ENCODE results near the gene RPTOR. TPM values are rescaled to one million over a fixed set of nuclear protein-coding genes. Genes with fewer than 3 reads are reported as not detected.

RPTOR gene
- total RNA-seq, 1 donor from 2014 or later = 66.7 TPM

GRCh38 chr17:80859002-80859941 lies 314.6 kb downstream of the RPTOR start:
- intact Hi-C loops (cut with micrococcal nuclease) = no loop called here
- peak overlapping the region; percentile 96 for H3K27ac Mint-ChIP-seq
- peak overlapping the region; percentile 57 for H3K4me3 Mint-ChIP-seq
- DNase-seq (ENCODE audit: low spot score) = no peak
- H3K4me1 Mint-ChIP-seq (ENCODE audit: low read depth) = peaks cover 92% of the 10 kb centered on the region
- H3K9me3 Mint-ChIP-seq = peaks cover 12% of the 10 kb centered on the region
- no peaks in the 10 kb centered on the region for H3K27me3 Mint-ChIP-seq (ENCODE audit: insufficient read depth)
- H3K36me3 Mint-ChIP-seq (ENCODE audit: low read depth) = peaks cover 66% of the 10 kb centered on the region

- no peaks in the 10 kb centered on the region for H3K27me3 Mint-ChIP-seq (ENCODE audit: insufficient read depth)
- DNase-seq (ENCODE audit: low spot score) = no peak
- H3K36me3 Mint-ChIP-seq (ENCODE audit: low read depth) = peaks cover 67% of the 10 kb centered on the region
- peaks cover 91% of the 10 kb centered on the region for H3K4me1 Mint-ChIP-seq (ENCODE audit: low read depth)
- H3K9me3 Mint-ChIP-seq = peaks cover 15% of the 10 kb centered on the region
- peak overlapping the region; percentile 84 for H3K27ac Mint-ChIP-seq
- no peak overlapping the region for H3K4me3 Mint-ChIP-seq
- intact Hi-C loops (cut with micrococcal nuclease) = no loop called here
Measured at GRCh38 chr17:80860101-80860671, 315.5 kb downstream of the RPTOR start.

- Mint-ChIP-seq H3K27ac (peak overlapping the region; percentile 92), H3K9me3 (peaks cover 15% of the 10 kb centered on the region), H3K4me1 (ENCODE audit: low read depth) (peaks cover 90% of the 10 kb centered on the region), H3K4me3 (peak overlapping the region; percentile 65), H3K36me3 (ENCODE audit: low read depth) (peaks cover 65% of the 10 kb centered on the region), H3K27me3 (ENCODE audit: insufficient read depth) (no peaks in the 10 kb centered on the region)
- intact Hi-C loops (cut with micrococcal nuclease) = no loop called here
- no peak for DNase-seq (ENCODE audit: low spot score)
Measured at GRCh38 chr17:80860703-80861417, 316.2 kb downstream of the RPTOR start.

GRCh38 chr17:80861418-80861815 lies 316.8 kb downstream of the RPTOR start:
- H3K27me3 Mint-ChIP-seq (ENCODE audit: insufficient read depth) = no peaks in the 10 kb centered on the region
- peaks cover 88% of the 10 kb centered on the region for H3K4me1 Mint-ChIP-seq (ENCODE audit: low read depth)
- peaks cover 15% of the 10 kb centered on the region for H3K9me3 Mint-ChIP-seq
- peaks cover 63% of the 10 kb centered on the region for H3K36me3 Mint-ChIP-seq (ENCODE audit: low read depth)
- H3K27ac Mint-ChIP-seq = peak overlapping the region; percentile 92
- peak overlapping the region; percentile 65 for H3K4me3 Mint-ChIP-seq
- intact Hi-C loops (cut with micrococcal nuclease) = no loop called here
- DNase-seq (ENCODE audit: low spot score) = no peak

- peak overlapping the region; percentile 65 for H3K4me3 Mint-ChIP-seq
- H3K4me1 Mint-ChIP-seq (ENCODE audit: low read depth) = peaks cover 86% of the 10 kb centered on the region
- intact Hi-C loops (cut with micrococcal nuclease) = no loop called here
- H3K9me3 Mint-ChIP-seq = peaks cover 15% of the 10 kb centered on the region
- peak; percentile 52 for DNase-seq (ENCODE audit: low spot score)
- H3K27me3 Mint-ChIP-seq (ENCODE audit: insufficient read depth) = no peaks in the 10 kb centered on the region
- peaks cover 60% of the 10 kb centered on the region for H3K36me3 Mint-ChIP-seq (ENCODE audit: low read depth)
- peak overlapping the region; percentile 92 for H3K27ac Mint-ChIP-seq
Measured at GRCh38 chr17:80861892-80862291, 317.3 kb downstream of the RPTOR start.

GRCh38 chr17:80862481-80862961 lies 317.9 kb downstream of the RPTOR start:
- Mint-ChIP-seq H3K4me1 (ENCODE audit: low read depth) (peaks cover 85% of the 10 kb centered on the region), H3K4me3 (no peak overlapping the region), H3K27me3 (ENCODE audit: insufficient read depth) (no peaks in the 10 kb centered on the region), H3K27ac (peak overlapping the region; percentile 92), H3K36me3 (ENCODE audit: low read depth) (peaks cover 60% of the 10 kb centered on the region), H3K9me3 (peaks cover 15% of the 10 kb centered on the region)
- no peak for DNase-seq (ENCODE audit: low spot score)
- intact Hi-C loops (cut with micrococcal nuclease) = no loop called here

GRCh38 chr17:80862978-80863377 lies 318.3 kb downstream of the RPTOR start:
- H3K36me3 Mint-ChIP-seq (ENCODE audit: low read depth) = peaks cover 64% of the 10 kb centered on the region
- DNase-seq (ENCODE audit: low spot score) = no peak
- H3K9me3 Mint-ChIP-seq = peaks cover 15% of the 10 kb centered on the region
- H3K27me3 Mint-ChIP-seq (ENCODE audit: insufficient read depth) = no peaks in the 10 kb centered on the region
- H3K4me3 Mint-ChIP-seq = no peak overlapping the region
- H3K27ac Mint-ChIP-seq = peak overlapping the region; percentile 59
- H3K4me1 Mint-ChIP-seq (ENCODE audit: low read depth) = peaks cover 86% of the 10 kb centered on the region
- intact Hi-C loops (cut with micrococcal nuclease) = no loop called here

- no peaks in the 10 kb centered on the region for H3K27me3 Mint-ChIP-seq (ENCODE audit: insufficient read depth)
- no peak overlapping the region for H3K4me3 Mint-ChIP-seq
- peak overlapping the region; percentile 84 for H3K27ac Mint-ChIP-seq
- intact Hi-C loops (cut with micrococcal nuclease) = no loop called here
- no peak for DNase-seq (ENCODE audit: low spot score)
- H3K4me1 Mint-ChIP-seq (ENCODE audit: low read depth) = peaks cover 86% of the 10 kb centered on the region
- peaks cover 64% of the 10 kb centered on the region for H3K36me3 Mint-ChIP-seq (ENCODE audit: low read depth)
- peaks cover 15% of the 10 kb centered on the region for H3K9me3 Mint-ChIP-seq
Measured at GRCh38 chr17:80863626-80864025, 319.0 kb downstream of the RPTOR start.

GRCh38 chr17:80864751-80865150 lies 320.1 kb downstream of the RPTOR start:
- Mint-ChIP-seq H3K4me3 (no peak overlapping the region), H3K4me1 (ENCODE audit: low read depth) (peaks cover 86% of the 10 kb centered on the region), H3K9me3 (peaks cover 15% of the 10 kb centered on the region), H3K27ac (peak overlapping the region; percentile 20), H3K36me3 (ENCODE audit: low read depth) (peaks cover 63% of the 10 kb centered on the region), H3K27me3 (ENCODE audit: insufficient read depth) (no peaks in the 10 kb centered on the region)
- intact Hi-C loops (cut with micrococcal nuclease) = loop anchor here (5.0 kb wide), 1 partner anchor 118 kb away; no protein-coding TSS in a partner anchor
- no peak for DNase-seq (ENCODE audit: low spot score)

GRCh38 chr17:80866050-80866793 lies 321.6 kb downstream of the RPTOR start:
- Mint-ChIP-seq H3K4me3 (peak overlapping the region; percentile 48), H3K27ac (peak overlapping the region; percentile 84), H3K36me3 (ENCODE audit: low read depth) (peaks cover 60% of the 10 kb centered on the region), H3K4me1 (ENCODE audit: low read depth) (peaks cover 88% of the 10 kb centered on the region), H3K27me3 (ENCODE audit: insufficient read depth) (no peaks in the 10 kb centered on the region), H3K9me3 (peaks cover 15% of the 10 kb centered on the region)
- intact Hi-C loops (cut with micrococcal nuclease) = loop anchor here (1.0 to 5.0 kb wide), 5 partner anchors 25 to 116 kb away; no protein-coding TSS in a partner anchor
- DNase-seq (ENCODE audit: low spot score) = peak; percentile 62

- intact Hi-C loops (cut with micrococcal nuclease) = loop anchor here (1.0 to 5.0 kb wide), 2 partner anchors 9 to 114 kb away; no protein-coding TSS in a partner anchor
- Mint-ChIP-seq H3K27ac (peak overlapping the region; percentile 73), H3K4me1 (ENCODE audit: low read depth) (peaks cover 87% of the 10 kb centered on the region), H3K4me3 (no peak overlapping the region), H3K9me3 (peaks cover 13% of the 10 kb centered on the region), H3K36me3 (ENCODE audit: low read depth) (peaks cover 52% of the 10 kb centered on the region), H3K27me3 (ENCODE audit: insufficient read depth) (no peaks in the 10 kb centered on the region)
- no peak for DNase-seq (ENCODE audit: low spot score)
Measured at GRCh38 chr17:80868022-80868609, 323.5 kb downstream of the RPTOR start.

Data from activated T-helper 1 cell treated with anti-CD3 and anti-CD28 coated beads, Interleukin-12 subunit alpha, Interleukin-12 subunit beta, Interleukin-2, Interleukin-4 antibody, amounts not matched to agents 30 ng/mL and 10 ng/mL and 1 ng/mL, durations not matched to agents 14 hours and 24 hours and 36 hours (primary cell).